ENCODE results near the gene SERPINA5. TPM values are rescaled to one million over a fixed set of nuclear protein-coding genes. Genes with fewer than 3 reads are reported as not detected.
"Not testable (repeated sequence)": the region's sequence is repeated elsewhere in the genome, so short reads cannot be mapped to it uniquely, and the experiment has no call there.

Gene SERPINA5
- total RNA-seq, 1 experiment from 2014 or later: 0.35 TPM

GRCh38 chr14:94635154-94635553, 53.9 kb downstream of the SERPINA5 start:
- intact Hi-C loops (cut with micrococcal nuclease): no loop called here
- no peak for DNase-seq (ENCODE audit: unreplicated experiment)
- CTCF ChIA-PET: no interaction called here
- Mint-ChIP-seq H3K4me3 (ENCODE audit: unreplicated experiment) (no peak overlapping the region), H3K4me1 (ENCODE audit: insufficient read depth, unreplicated experiment) (peaks cover 6% of the 10 kb centered on the region), H3K27me3 (ENCODE audit: insufficient read depth, unreplicated experiment) (no peaks in the 10 kb centered on the region), H3K9me3 (ENCODE audit: unreplicated experiment) (no peaks in the 10 kb centered on the region), H3K27ac (ENCODE audit: low read depth, unreplicated experiment) (no peak overlapping the region), H3K36me3 (ENCODE audit: insufficient read depth, unreplicated experiment) (no peaks in the 10 kb centered on the region)
- no TSS peak for BruUV-seq (replicated peaks)
- TF ChIP-seq CTCF (IDR thresholded peaks at IDR 0.05; ENCODE audit: unreplicated experiment): no peak
- POLR2A ChIA-PET: no interaction called here

GRCh38 chr14:94636744-94637412, 55.7 kb downstream of the SERPINA5 start:
- no peak overlapping the region for H3K4me3 Mint-ChIP-seq (ENCODE audit: unreplicated experiment)
- TF ChIP-seq CTCF (IDR thresholded peaks at IDR 0.05; ENCODE audit: unreplicated experiment): no peak
- no TSS peak for BruUV-seq (replicated peaks)
- H3K36me3 Mint-ChIP-seq (ENCODE audit: insufficient read depth, unreplicated experiment): no peaks in the 10 kb centered on the region
- DNase-seq (ENCODE audit: unreplicated experiment): peak; percentile 24
- intact Hi-C loops (cut with micrococcal nuclease): no loop called here
- H3K9me3 Mint-ChIP-seq (ENCODE audit: unreplicated experiment): no peaks in the 10 kb centered on the region
- no peak overlapping the region for H3K27ac Mint-ChIP-seq (ENCODE audit: low read depth, unreplicated experiment)
- peaks cover 6% of the 10 kb centered on the region for H3K4me1 Mint-ChIP-seq (ENCODE audit: insufficient read depth, unreplicated experiment)
- H3K27me3 Mint-ChIP-seq (ENCODE audit: insufficient read depth, unreplicated experiment): no peaks in the 10 kb centered on the region
- ChIA-PET POLR2A (no interaction called here), CTCF (no interaction called here)

GRCh38 chr14:94637814-94638213, 56.6 kb downstream of the SERPINA5 start:
- DNase-seq (ENCODE audit: unreplicated experiment); H3K4me1 Mint-ChIP-seq (ENCODE audit: insufficient read depth, unreplicated experiment); intact Hi-C loops (cut with micrococcal nuclease); H3K9me3 Mint-ChIP-seq (ENCODE audit: unreplicated experiment); POLR2A ChIA-PET; H3K4me3 Mint-ChIP-seq (ENCODE audit: unreplicated experiment); H3K27me3 Mint-ChIP-seq (ENCODE audit: insufficient read depth, unreplicated experiment); H3K27ac Mint-ChIP-seq (ENCODE audit: low read depth, unreplicated experiment); H3K36me3 Mint-ChIP-seq (ENCODE audit: insufficient read depth, unreplicated experiment); BruUV-seq (replicated peaks): not testable (repeated sequence)
- CTCF ChIA-PET: interaction anchor here (0.5 kb wide), 1 partner anchor 152 kb away, joined by 3 read pairs; no protein-coding TSS in a partner anchor

- POLR2A ChIA-PET: interaction anchor here (0.6 to 1.7 kb wide), 2 partner anchors 10 to 13 kb away, joined by 3 read pairs; no protein-coding TSS in a partner anchor
- Mint-ChIP-seq H3K27ac (ENCODE audit: low read depth, unreplicated experiment) (no peak overlapping the region), H3K36me3 (ENCODE audit: insufficient read depth, unreplicated experiment) (no peaks in the 10 kb centered on the region), H3K4me3 (ENCODE audit: unreplicated experiment) (no peak overlapping the region), H3K4me1 (ENCODE audit: insufficient read depth, unreplicated experiment) (peaks cover 6% of the 10 kb centered on the region), H3K27me3 (ENCODE audit: insufficient read depth, unreplicated experiment) (no peaks in the 10 kb centered on the region), H3K9me3 (ENCODE audit: unreplicated experiment) (no peaks in the 10 kb centered on the region)
- no peak for DNase-seq (ENCODE audit: unreplicated experiment)
- CTCF ChIA-PET: interaction anchor here (0.5 kb wide), 1 partner anchor 151 kb away, joined by 3 read pairs; no protein-coding TSS in a partner anchor
- no peak for TF ChIP-seq CTCF (IDR thresholded peaks at IDR 0.05; ENCODE audit: unreplicated experiment)
- intact Hi-C loops (cut with micrococcal nuclease): no loop called here
- BruUV-seq (replicated peaks): no TSS peak
Observed at GRCh38 chr14:94638339-94638738, 57.1 kb downstream of the SERPINA5 start.
